GM23248 (cell line): ENCODE measurements around the gene TMC1. TPM values are rescaled to one million over a fixed set of nuclear protein-coding genes. Genes with fewer than 3 reads are reported as not detected.
"Not testable (repeated sequence)": the region's sequence is repeated elsewhere in the genome, so short reads cannot be mapped to it uniquely, and the experiment has no call there.

Experiments
- DNase-seq: peaks from one replicate; pipeline ENCODE4 v3.0.0-alpha.2; 2015
- H2AFZ ChIP-seq: fragments of 200-600 bp; sonication (generic); 2 replicates; pipeline ENCODE4 v1.6.1; 2016; ENCODE audit warnings: antibody characterized with exemption
- H3F3A ChIP-seq: fragments of 200-600 bp; sonication (generic); 2 replicates; pipeline ENCODE4 v1.6.1; 2016; ENCODE audit warnings: mild to moderate bottlenecking, antibody characterized with exemption, mixed run types; ENCODE audit not compliant: insufficient read depth
- H3K27ac ChIP-seq: fragments of 200-600 bp; sonication (generic); 2 replicates; pipeline ENCODE4 v1.5.1; 2016; ENCODE audit warnings: mild to moderate bottlenecking
- H3K27me3 ChIP-seq: fragments of 200-600 bp; sonication (generic); replicated peaks from 2 replicates; pipeline ENCODE4 v1.6.1; 2016; ENCODE audit warnings: mild to moderate bottlenecking; ENCODE audit not compliant: insufficient read depth
- H3K36me3 ChIP-seq: fragments of 200-600 bp; sonication (generic); 2 replicates; pipeline ENCODE4 v1.6.1; 2016; ENCODE audit warnings: low read depth, mild to moderate bottlenecking
- H3K4me1 ChIP-seq: fragments of 200-600 bp; sonication (generic); 2 replicates; pipeline ENCODE4 v1.6.1; 2016; ENCODE audit warnings: mild to moderate bottlenecking; ENCODE audit not compliant: insufficient read depth
- H3K4me2 ChIP-seq: fragments of 200-600 bp; sonication (generic); one replicate; pipeline ENCODE4 v1.6.1; 2016; ENCODE audit warnings: mild to moderate bottlenecking; ENCODE audit not compliant: unreplicated experiment
- H3K4me3 ChIP-seq: fragments of 200-600 bp; sonication (generic); 2 replicates; pipeline ENCODE4 v1.5.1; 2016; ENCODE audit warnings: mild to moderate bottlenecking
- H3K79me2 ChIP-seq: fragments of 200-600 bp; sonication (generic); 2 replicates; pipeline ENCODE4 v1.6.1; 2016; ENCODE audit warnings: mild to moderate bottlenecking; ENCODE audit not compliant: insufficient read depth
- H3K9ac ChIP-seq: fragments of 200-600 bp; sonication (generic); 2 replicates; pipeline ENCODE4 v1.6.1; 2016; ENCODE audit warnings: mild to moderate bottlenecking
- H3K9me2 ChIP-seq: fragments of 200-600 bp; sonication (generic); 2 replicates; pipeline ENCODE4 v1.6.1; 2016; ENCODE audit warnings: mixed run types, mild to moderate bottlenecking, moderate library complexity; ENCODE audit not compliant: insufficient read depth
- H3K9me3 ChIP-seq: fragments of 200-600 bp; sonication (generic); one replicate; pipeline ENCODE4 v1.6.1; 2017; ENCODE audit warnings: low read depth
- H4K20me1 ChIP-seq: fragments of 200-600 bp; sonication (generic); 2 replicates; pipeline ENCODE4 v1.6.0; 2016; ENCODE audit not compliant: insufficient read depth
- EZH2 ChIP-seq: fragments of 200-600 bp; sonication (generic); IDR thresholded peaks from 2 replicates; pipeline ENCODE4 v1.6.1; 2018; ENCODE audit warnings: antibody characterized with exemption, mild to moderate bottlenecking; ENCODE audit not compliant: insufficient read depth, poor library complexity, severe bottlenecking
- EZH2phosphoT487 ChIP-seq: fragments of 200-600 bp; sonication (generic); IDR thresholded peaks from 2 replicates; pipeline ENCODE4 v1.6.1; 2018; ENCODE audit warnings: antibody characterized with exemption, moderate library complexity, mild to moderate bottlenecking, low read depth; ENCODE audit not compliant: insufficient read depth
- WGBS, 2 experiments: methylation state at CpG; one replicate each; pipeline ENCODE4 v1.1.6; 2015 to 2017; ENCODE audit warnings: low lambda C conversion rate in 2 of 2, low coverage in 1 of 2; ENCODE audit errors: missing lambda C conversion rate in 2 of 2; 5-methylcytosine and 5-hydroxymethylcytosine counted together
- in situ Hi-C: fragments of 300-500 bp; cut with MboI; formaldehyde crosslinking; loops from 2 replicates; pipeline ENCODE4 v1.15.0; 2020
- polyA plus RNA-seq: library from polyadenylated mRNA; unstranded; fragments of >200 nt; fragmentation: Nextera tagmentation; extraction: Ambion mirVana; gene quantifications from 2 replicates; pipeline ENCODE4 v1.2.1, GENCODE V29; 2016
- total RNA-seq: library from RNA; depleted of rRNA; stranded (reverse); fragments of >200 nt; shearing (Covaris generic); gene quantifications from 2 replicates; pipeline ENCODE4 v1.2.3, GENCODE V29; 2014

TMC1 gene
- total and polyA plus RNA-seq, 2 experiments from 2014 or later: 0.45 TPM; not detected in 1

DNA sequence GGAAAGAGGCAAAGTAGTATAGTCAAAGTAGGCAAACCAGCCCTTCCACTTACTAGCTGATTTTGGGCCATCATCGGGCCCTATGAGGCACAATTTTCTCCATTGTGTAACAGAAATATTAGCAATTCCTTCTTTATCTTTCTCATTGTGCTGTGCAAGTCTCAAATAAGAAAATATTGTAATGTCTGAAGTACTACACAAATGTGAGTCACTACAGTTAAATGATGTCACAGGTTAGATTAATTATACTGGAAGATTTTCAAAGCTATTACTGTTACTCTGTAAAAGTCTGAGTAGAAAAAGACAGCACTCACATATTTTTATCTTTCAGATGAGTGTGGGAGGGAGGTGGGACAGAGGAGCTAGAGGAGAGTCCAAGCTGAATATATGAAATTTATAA lies 12.4 kb upstream of the TMC1 start:
- H3K9ac ChIP-seq: peak overlapping the region; percentile 56

DNA sequence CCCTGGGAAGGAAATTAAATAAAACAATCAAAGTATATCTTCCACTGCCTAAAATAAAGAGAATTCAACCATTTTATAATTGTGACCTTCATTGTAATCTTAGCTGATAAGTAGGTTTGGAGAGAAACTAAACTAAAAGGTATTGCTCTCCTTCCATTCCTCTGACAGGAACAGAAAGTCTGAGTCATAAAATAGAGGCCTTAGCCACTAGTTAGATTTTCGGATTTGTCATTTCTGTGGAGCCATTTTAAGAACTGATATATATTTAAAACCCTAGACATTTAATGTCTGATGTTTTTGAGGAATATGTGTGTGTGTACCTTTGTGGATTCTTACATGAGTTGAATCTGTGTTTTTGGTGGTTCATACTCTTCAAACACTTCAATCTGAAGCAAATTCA lies 11.8 kb upstream of the TMC1 start:
- peak; percentile 74 for DNase-seq
- in situ Hi-C loops: no loop called here
- 21 to 27% methylated on average over 1 of the region's 1 CpG for WGBS, 2 experiments
- Histone ChIP-seq H4K20me1 (no peaks in the 10 kb centered on the region), H2AFZ (peak overlapping the region; percentile 76), H3K4me1 (peaks cover 19% of the 10 kb centered on the region), H3K36me3 (no peaks in the 10 kb centered on the region), H3K9me2 (no peaks in the 10 kb centered on the region), H3K9ac (peak overlapping the region; percentile 56), H3F3A (peaks cover 18% of the 10 kb centered on the region), H3K9me3 (no peaks in the 10 kb centered on the region), H3K79me2 (no peaks in the 10 kb centered on the region), H3K4me3 (peak overlapping the region; percentile 26; the same call in 1 of the 2 replicates), H3K27me3 (no peaks in the 10 kb centered on the region), H3K27ac (peak overlapping the region; percentile 84), H3K4me2 (peak overlapping the region; percentile 52)
- TF ChIP-seq EZH2phosphoT487 (no peak), EZH2 (no peak)

More for the DNA sequence above, 12.4 kb upstream of the TMC1 start:
- no peak for TF ChIP-seq EZH2
- no peak for TF ChIP-seq EZH2phosphoT487
- Histone ChIP-seq H3K4me2 (peak overlapping the region; percentile 52), H3K9me2 (no peaks in the 10 kb centered on the region), H3K27ac (peak overlapping the region; percentile 84), H3K4me3 (peak overlapping the region; percentile 26; the same call in 1 of the 2 replicates), H2AFZ (0 out of 2 replicates have a peak overlapping the region, but pooled peaks have one; percentile 76), H3K36me3 (no peaks in the 10 kb centered on the region), H4K20me1 (no peaks in the 10 kb centered on the region), H3K79me2 (no peaks in the 10 kb centered on the region), H3K27me3 (no peaks in the 10 kb centered on the region), H3K4me1 (peaks cover 19% of the 10 kb centered on the region), H3K9me3 (no peaks in the 10 kb centered on the region), H3F3A (peaks cover 18% of the 10 kb centered on the region)
- in situ Hi-C loops: no loop called here
- DNase-seq: peak; percentile 80
- WGBS, 2 experiments: 44 to 50% methylated on average over 1 of the region's 1 CpG

DNA sequence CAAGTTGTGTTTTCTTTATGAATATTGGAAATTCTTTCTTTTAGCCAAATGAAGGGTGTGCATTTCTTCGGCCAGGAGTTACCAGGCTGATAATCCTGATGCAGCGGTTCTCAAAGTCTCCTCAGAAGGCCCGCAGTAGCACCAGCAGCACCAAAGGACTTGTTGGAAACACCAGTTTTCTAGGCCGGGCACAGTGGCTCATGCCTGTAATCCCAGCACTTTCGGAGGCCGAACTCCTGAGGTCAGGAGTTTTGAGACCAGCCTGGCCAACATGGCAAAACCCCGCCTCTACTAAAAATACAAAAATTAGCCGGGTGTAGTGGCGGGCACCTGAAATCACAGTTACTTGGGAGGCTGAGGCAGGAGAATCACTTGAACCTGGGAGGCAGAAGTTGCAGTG lies 397 bp upstream of the TMC1 start:
- H3K9me3 ChIP-seq, DNase-seq, H2AFZ ChIP-seq, H3K27me3 ChIP-seq, H3K36me3 ChIP-seq, H4K20me1 ChIP-seq, H3K4me2 ChIP-seq, in situ Hi-C loops, H3K4me3 ChIP-seq, H3K9me2 ChIP-seq, H3K79me2 ChIP-seq, H3K9ac ChIP-seq, H3K27ac ChIP-seq: not testable (repeated sequence)
- Histone ChIP-seq H3K4me1 (peaks cover 13% of the 10 kb centered on the region), H3F3A (peaks cover 18% of the 10 kb centered on the region)
- 97 to 98% methylated on average over 9 of the region's 9 CpGs for WGBS, 2 experiments

DNA sequence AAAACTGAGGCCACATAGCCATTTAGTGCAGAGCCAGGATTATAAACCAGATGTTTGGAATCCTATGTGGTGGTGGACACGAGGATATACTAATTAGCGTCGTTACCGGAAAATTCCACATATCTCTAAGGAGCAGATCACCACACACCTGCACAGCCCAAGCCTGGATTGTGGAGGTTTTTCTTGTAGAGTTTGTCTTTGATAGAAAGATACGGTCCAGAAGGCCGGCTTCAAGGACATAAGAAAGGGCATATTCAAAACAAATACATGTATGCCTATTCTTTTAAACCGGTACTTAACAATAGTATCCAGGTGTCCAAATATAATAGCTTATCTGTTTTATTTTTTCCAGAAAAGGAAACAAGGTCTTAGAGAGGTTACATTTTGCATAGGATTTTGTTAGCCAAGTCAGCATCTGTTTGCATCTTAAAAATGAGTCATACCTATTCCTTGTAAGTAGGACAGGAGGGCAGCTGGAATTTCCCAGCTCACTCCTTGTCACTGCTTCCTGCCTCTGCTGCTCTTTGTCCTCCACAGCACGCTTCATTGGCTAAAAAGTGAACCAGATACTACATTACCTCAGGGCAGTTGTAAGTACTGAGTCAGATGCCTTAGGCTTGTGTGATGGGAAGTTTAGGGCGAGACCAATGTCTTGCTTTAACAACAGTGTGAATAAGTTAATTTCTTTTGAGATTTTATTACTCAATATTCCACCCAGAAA lies 3.6 kb downstream of the TMC1 start:
- 62 to 63% methylated on average over 9 of the region's 9 CpGs for WGBS, 2 experiments
- no peaks in the 10 kb centered on the region for H3K9me2 ChIP-seq
- H2AFZ ChIP-seq: 0 out of 2 replicates have a peak overlapping the region, but pooled peaks have one; percentile 4
- peak overlapping the region; percentile 70 for H3K9ac ChIP-seq
- H3K4me1 ChIP-seq: peaks cover 33% of the 10 kb centered on the region
- H3K4me3 ChIP-seq: no peak overlapping the region
- in situ Hi-C loops: no loop called here
- H3K27me3 ChIP-seq: no peaks in the 10 kb centered on the region
- no peaks in the 10 kb centered on the region for H3K36me3 ChIP-seq
- TF ChIP-seq EZH2 (no peak), EZH2phosphoT487 (no peak)
- H3K9me3 ChIP-seq: no peaks in the 10 kb centered on the region
- peak overlapping the region; percentile 17 for H3K4me2 ChIP-seq
- H3K27ac ChIP-seq: peak overlapping the region; percentile 92
- no peaks in the 10 kb centered on the region for H3K79me2 ChIP-seq
- no peaks in the 10 kb centered on the region for H4K20me1 ChIP-seq
- H3F3A ChIP-seq: peaks cover 21% of the 10 kb centered on the region
- peak; percentile 98 for DNase-seq
